Neural progenitor cell (in vitro differentiated cells): ENCODE data around the gene ABHD6. TPM values are rescaled to one million over a fixed set of nuclear protein-coding genes. Genes with fewer than 3 reads are reported as not detected.

ENCODE experiments used
- DNase-seq: peaks from one replicate; pipeline ENCODE4 v3.0.0-alpha.2; 2016; ENCODE audit warnings: low spot score
- H2AFZ ChIP-seq: fragments of 200-600 bp; sonication (generic); replicated peaks from 2 replicates; pipeline ENCODE4 v1.6.1; 2016; ENCODE audit warnings: antibody characterized with exemption
- H3F3A ChIP-seq: fragments of 200-600 bp; sonication (generic); 2 replicates; pipeline ENCODE4 v1.6.1; 2016; ENCODE audit warnings: antibody characterized with exemption, low read depth
- H3K27ac ChIP-seq: fragments of 200-600 bp; sonication (generic); 2 replicates; pipeline ENCODE4 v1.5.1; 2016; ENCODE audit warnings: mild to moderate bottlenecking
- H3K27me3 ChIP-seq: fragments of 200-600 bp; sonication (generic); 2 replicates; pipeline ENCODE4 v1.6.1; 2016; ENCODE audit warnings: mild to moderate bottlenecking, moderate library complexity
- H3K36me3 ChIP-seq: fragments of 200-600 bp; sonication (generic); 2 replicates; pipeline ENCODE4 v1.5.1; 2016
- H3K4me1 ChIP-seq: fragments of 200-600 bp; sonication (generic); 2 replicates; pipeline ENCODE4 v1.6.1; 2016; ENCODE audit warnings: mixed run types
- H3K4me2 ChIP-seq: fragments of 200-600 bp; sonication (generic); 2 replicates; pipeline ENCODE4 v1.6.1; 2016
- H3K4me3 ChIP-seq: fragments of 200-600 bp; sonication (generic); 2 replicates; pipeline ENCODE4 v1.5.1; 2016
- H3K79me2 ChIP-seq: fragments of 200-600 bp; sonication (generic); 2 replicates; pipeline ENCODE4 v1.6.1; 2016; ENCODE audit warnings: low read depth
- H3K9ac ChIP-seq: fragments of 200-600 bp; sonication (generic); 2 replicates; pipeline ENCODE4 v1.6.1; 2016
- H3K9me3 ChIP-seq: fragments of 200-600 bp; sonication (generic); 2 replicates; pipeline ENCODE4 v1.5.1; 2016; ENCODE audit warnings: low read depth
- H4K20me1 ChIP-seq: fragments of 200-600 bp; sonication (generic); 2 replicates; pipeline ENCODE4 v1.6.1; 2016; ENCODE audit warnings: low read depth
- H3K27ac Mint-ChIP-seq: 3 replicates; pipeline ENCODE4 v1.8.0; 2021; ENCODE audit warnings: mixed read lengths
- H3K27me3 Mint-ChIP-seq: 2 replicates; pipeline ENCODE4 v1.8.0; 2022; ENCODE audit warnings: low read depth, mild to moderate bottlenecking, inconsistent platforms, moderate library complexity, mixed read lengths; ENCODE audit not compliant: insufficient read depth
- H3K36me3 Mint-ChIP-seq: 3 replicates; pipeline ENCODE4 v1.8.0; 2021; ENCODE audit warnings: mixed read lengths
- H3K4me1 Mint-ChIP-seq: 3 replicates; pipeline ENCODE4 v1.8.0; 2021; ENCODE audit warnings: mixed read lengths
- H3K4me3 Mint-ChIP-seq: 3 replicates; pipeline ENCODE4 v1.8.0; 2021; ENCODE audit warnings: mild to moderate bottlenecking, moderate library complexity, mixed read lengths
- H3K9me3 Mint-ChIP-seq: 3 replicates; pipeline ENCODE4 v1.8.0; 2020; ENCODE audit warnings: mixed read lengths
- CTCF ChIP-seq: fragments of 200-600 bp; sonication (generic); IDR thresholded peaks from 2 replicates; pipeline ENCODE4 v1.5.1; 2017; ENCODE audit warnings: antibody characterized with exemption, mild to moderate bottlenecking
- EZH2 ChIP-seq: fragments of 200-600 bp; sonication (generic); IDR thresholded peaks from 2 replicates; pipeline ENCODE4 v1.6.1; 2017; ENCODE audit warnings: antibody characterized with exemption, mild to moderate bottlenecking, moderate library complexity
- EZH2phosphoT487 ChIP-seq: fragments of 200-600 bp; sonication (generic); IDR thresholded peaks from 2 replicates; pipeline ENCODE4 v1.6.1; 2017; ENCODE audit warnings: antibody characterized with exemption
- total RNA-seq: library from RNA; depleted of rRNA; stranded (reverse); fragments of >200 nt; gene quantifications from 2 replicates; pipeline ENCODE4 v1.2.3, GENCODE V29; 2015; ENCODE audit warnings: low replicate concordance

The ABHD6 gene
- total RNA-seq, 1 donor from 2014 or later, result 21.5 TPM

GRCh38 chr3:58299075-58299474 is 61.5 kb downstream of the ABHD6 start:
- no peak overlapping the region for H3K4me3 Mint-ChIP-seq
- no peaks in the 10 kb centered on the region for H3K79me2 ChIP-seq
- H3K4me2 ChIP-seq, result no peak overlapping the region
- H3K9me3 Mint-ChIP-seq, result no peaks in the 10 kb centered on the region
- H3K4me3 ChIP-seq, result no peak overlapping the region
- no peaks in the 10 kb centered on the region for H4K20me1 ChIP-seq
- TF ChIP-seq EZH2 (no peak), CTCF (no peak), EZH2phosphoT487 (no peak)
- H3K27me3 Mint-ChIP-seq, result peaks cover 10% of the 10 kb centered on the region
- H2AFZ ChIP-seq, result no peak overlapping the region
- no peaks in the 10 kb centered on the region for H3K36me3 ChIP-seq
- H3K9ac ChIP-seq, result no peak overlapping the region
- H3K9me3 ChIP-seq, result no peaks in the 10 kb centered on the region
- peaks cover 6% of the 10 kb centered on the region for H3K4me1 ChIP-seq
- H3F3A ChIP-seq, result no peaks in the 10 kb centered on the region
- peaks cover 3% of the 10 kb centered on the region for H3K4me1 Mint-ChIP-seq
- no peaks in the 10 kb centered on the region for H3K36me3 Mint-ChIP-seq
- peaks cover 25% of the 10 kb centered on the region for H3K27me3 ChIP-seq
- H3K27ac Mint-ChIP-seq, result no peak overlapping the region
- H3K27ac ChIP-seq, result no peak overlapping the region
- no peak for DNase-seq

GRCh38 chr3:58299839-58300516 is 62.4 kb downstream of the ABHD6 start:
- Histone ChIP-seq H3K9ac (no peak overlapping the region), H3K9me3 (no peaks in the 10 kb centered on the region)
- no peaks in the 10 kb centered on the region for H3K36me3 Mint-ChIP-seq

GRCh38 chr3:58305882-58306711 is 68.5 kb downstream of the ABHD6 start, which contains the start of the genes HTD2 and RPP14:
HTD2 (plus strand) TSS chr3:58306520; CDS start chr3:58317614, 11,094 bp downstream.
RPP14 (plus strand) TSS chr3:58306245; CDS start chr3:58310330, 4,085 bp downstream.
- no peaks in the 10 kb centered on the region for H3F3A ChIP-seq
- peak within 1 kb of the TSS; percentile 88 for H3K27ac ChIP-seq
- H3K36me3 ChIP-seq, result peaks cover 2% of the 10 kb centered on the region
- peak within 1 kb of the TSS; percentile 78 for H3K4me3 ChIP-seq
- no peaks in the 10 kb centered on the region for H3K9me3 ChIP-seq
- peaks cover 22% of the 10 kb centered on the region for H3K27me3 ChIP-seq
- TF ChIP-seq CTCF (peak; percentile 98), EZH2phosphoT487 (no peak)
- Mint-ChIP-seq H3K4me1 (peaks cover 19% of the 10 kb centered on the region), H3K36me3 (peaks cover 6% of the 10 kb centered on the region), H3K27me3 (peaks cover 8% of the 10 kb centered on the region), H3K27ac (peak within 1 kb of the TSS; percentile 100), H3K4me3 (peak within 1 kb of the TSS; percentile 98), H3K9me3 (no peaks in the 10 kb centered on the region)
- peak within 1 kb of the TSS; percentile 72 for H3K9ac ChIP-seq
- H3K79me2 ChIP-seq, result peaks cover 48% of the 10 kb centered on the region
- peak; percentile 98 for DNase-seq
- peaks cover 7% of the 10 kb centered on the region for H3K4me1 ChIP-seq
- H4K20me1 ChIP-seq, result peaks cover 38% of the 10 kb centered on the region
- H3K4me2 ChIP-seq, result peak within 1 kb of the TSS; percentile 83
- H2AFZ ChIP-seq, result peak within 1 kb of the TSS; percentile 93

More at GRCh38 chr3:58299839-58300516, 62.4 kb downstream of the ABHD6 start:
- Histone ChIP-seq H3K27ac (no peak overlapping the region), H3K4me3 (no peak overlapping the region), H3K4me1 (peaks cover 6% of the 10 kb centered on the region), H4K20me1 (no peaks in the 10 kb centered on the region), H3K36me3 (no peaks in the 10 kb centered on the region), H3K79me2 (no peaks in the 10 kb centered on the region), H3F3A (no peaks in the 10 kb centered on the region), H3K27me3 (peaks cover 25% of the 10 kb centered on the region), H3K4me2 (no peak overlapping the region), H2AFZ (peak overlapping the region; percentile 32)
- DNase-seq, result peak; percentile 50
- Mint-ChIP-seq H3K27me3 (peaks cover 10% of the 10 kb centered on the region), H3K4me1 (peaks cover 3% of the 10 kb centered on the region), H3K9me3 (no peaks in the 10 kb centered on the region), H3K4me3 (no peak overlapping the region), H3K27ac (no peak overlapping the region)
- TF ChIP-seq CTCF, result peak; percentile 89
- no peak for TF ChIP-seq EZH2phosphoT487
- no peak for TF ChIP-seq EZH2
